CD4-positive, alpha-beta T cell treated with Interleukin-4 for 4 hours (primary cell): ENCODE measurements around the gene ANKRD6.

Experiments
- DNase-seq: peaks from one replicate; pipeline ENCODE4 v3.0.0-alpha.2; 2020

Gene ANKRD6

DNA sequence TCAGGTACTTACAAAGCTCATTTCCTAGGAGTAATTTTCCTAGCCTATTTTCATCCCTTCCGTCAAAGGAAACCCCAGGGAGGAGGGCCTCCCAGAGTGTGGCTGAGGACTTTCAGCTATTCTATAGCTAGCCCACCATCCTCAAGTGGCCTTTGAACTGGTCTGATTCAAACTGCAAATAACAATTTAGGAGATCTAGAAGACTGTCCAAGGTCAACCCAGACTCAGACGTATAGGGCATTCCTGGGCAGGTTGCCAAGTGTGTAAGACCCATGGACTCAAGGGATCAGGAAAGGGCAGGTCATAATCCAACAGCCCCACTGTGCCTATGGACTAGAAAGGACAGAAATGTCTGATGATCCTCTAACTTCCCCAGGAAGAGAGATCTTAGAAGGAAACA lies 18.7 kb upstream of the ANKRD6 start:
- DNase-seq: no peak

DNA sequence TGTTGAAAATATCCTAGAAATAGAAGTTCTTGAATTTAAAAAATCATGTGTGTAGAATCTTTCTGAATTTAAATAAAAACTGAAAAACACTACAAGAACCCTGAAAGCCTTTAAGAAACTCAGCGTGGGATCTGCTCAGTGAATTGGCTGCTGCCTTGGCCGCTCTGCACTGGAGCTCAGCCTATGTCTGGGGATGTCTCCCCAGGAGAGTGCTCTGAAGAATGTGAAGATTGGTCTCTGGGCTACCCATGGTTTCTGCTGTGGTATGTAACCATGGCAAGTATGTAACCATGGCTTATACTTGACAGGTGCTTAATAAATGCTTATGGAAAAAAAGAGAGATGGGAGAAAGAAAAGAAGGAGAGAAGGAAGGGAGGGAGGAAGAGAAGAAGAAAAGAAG lies 17.8 kb upstream of the ANKRD6 start:
- DNase-seq: no peak

DNA sequence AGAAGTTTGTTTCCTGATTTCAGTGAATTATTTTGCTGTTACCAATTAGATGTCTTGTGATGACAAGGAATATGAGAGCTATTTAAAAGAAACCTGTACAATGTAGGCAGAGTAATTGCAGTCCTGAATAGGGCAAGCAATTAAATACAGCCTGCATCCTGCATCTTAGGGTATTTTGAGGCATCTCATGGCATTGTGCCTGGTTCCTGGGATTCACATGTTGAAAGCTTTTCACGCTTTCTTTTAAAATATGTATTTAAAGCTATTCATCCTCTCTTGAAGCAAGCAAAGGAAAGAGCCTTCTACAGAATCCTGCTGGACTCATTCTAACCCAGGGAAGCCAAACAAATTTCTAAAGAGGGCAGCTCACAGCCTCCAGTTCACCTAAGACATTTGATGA lies 16.2 kb upstream of the ANKRD6 start:
- DNase-seq: no peak

DNA sequence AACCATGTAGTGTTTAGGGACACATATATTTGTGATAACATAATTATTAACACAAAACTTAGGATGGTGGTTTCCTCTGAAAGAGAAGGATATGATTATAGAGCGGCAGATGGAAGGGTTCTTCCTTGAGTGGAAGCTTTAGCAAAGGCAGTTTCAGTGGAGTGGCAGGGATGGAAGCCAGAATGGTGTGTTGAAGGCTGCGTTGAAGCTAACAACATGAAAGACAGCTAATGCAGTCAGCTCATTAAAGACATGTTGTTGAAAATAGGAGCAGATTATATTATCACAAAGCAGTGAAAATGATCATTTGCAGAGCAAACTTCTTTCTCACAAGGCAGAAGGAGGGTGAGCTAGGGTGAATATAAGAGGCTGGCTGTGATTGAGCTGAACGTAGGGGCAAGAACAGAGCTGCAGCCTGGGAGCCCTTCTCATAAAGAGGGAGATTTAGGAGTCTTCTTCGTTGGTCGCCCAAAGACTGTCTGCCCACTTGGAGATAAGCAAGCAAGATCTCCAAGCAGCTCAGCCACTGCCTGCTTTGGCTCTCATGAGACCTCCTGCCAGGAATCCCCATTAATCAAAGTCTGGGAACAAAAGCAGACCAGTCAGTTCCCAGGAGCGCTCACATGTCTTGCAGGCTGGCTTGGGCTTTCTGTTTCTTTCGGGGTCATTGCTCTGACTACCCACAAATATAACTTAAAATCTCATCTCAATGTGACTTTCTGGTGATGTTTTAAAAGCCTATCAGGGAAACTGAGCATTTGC lies 2.6 kb upstream of the ANKRD6 start:
- DNase-seq: no peak

DNA sequence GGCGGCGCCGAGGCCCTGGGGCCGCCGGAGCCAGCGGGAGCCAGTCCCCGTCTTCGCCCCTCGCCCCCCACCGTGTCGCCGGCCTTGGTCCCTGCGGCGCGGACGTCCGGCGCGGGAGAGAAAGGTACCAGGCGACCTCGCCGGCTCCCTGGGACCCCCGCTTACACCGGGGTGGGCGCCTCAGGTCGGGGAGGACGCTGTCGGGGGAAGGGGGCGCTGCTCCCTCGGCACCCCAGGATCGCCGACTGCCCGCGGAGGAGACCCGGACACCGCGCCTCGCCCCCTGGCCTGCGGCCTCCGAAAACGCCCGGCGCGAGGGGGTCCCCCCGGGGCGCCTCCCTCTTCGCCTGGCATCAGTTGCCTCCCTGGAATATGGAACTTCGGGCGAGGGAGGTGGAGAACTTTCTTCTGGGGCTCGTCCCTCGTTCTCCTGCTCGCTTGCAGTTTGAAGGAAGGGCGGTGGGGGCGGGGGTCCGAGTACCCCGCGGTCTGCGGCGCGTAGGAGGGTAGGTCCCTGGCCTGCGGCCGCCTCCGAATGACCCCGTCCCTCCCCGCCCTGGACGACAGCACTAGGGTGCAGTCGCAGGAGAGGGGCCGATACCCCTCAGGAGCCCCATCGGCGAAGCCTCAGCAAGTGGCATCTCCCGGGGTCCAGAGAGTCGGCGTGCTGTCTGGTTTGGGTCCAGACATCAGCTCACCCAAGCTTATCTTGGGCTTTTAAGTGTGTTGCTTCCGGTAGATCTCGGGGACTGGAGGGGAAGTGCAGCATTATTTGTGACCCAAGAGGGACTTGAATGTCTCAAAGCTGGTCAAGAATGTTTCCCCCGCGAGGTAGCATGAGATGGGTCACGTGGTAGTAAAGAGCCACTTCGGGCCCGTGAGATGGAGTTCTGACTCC lies 549 bp downstream of the ANKRD6 start:
- peak; percentile 22 for DNase-seq

DNA sequence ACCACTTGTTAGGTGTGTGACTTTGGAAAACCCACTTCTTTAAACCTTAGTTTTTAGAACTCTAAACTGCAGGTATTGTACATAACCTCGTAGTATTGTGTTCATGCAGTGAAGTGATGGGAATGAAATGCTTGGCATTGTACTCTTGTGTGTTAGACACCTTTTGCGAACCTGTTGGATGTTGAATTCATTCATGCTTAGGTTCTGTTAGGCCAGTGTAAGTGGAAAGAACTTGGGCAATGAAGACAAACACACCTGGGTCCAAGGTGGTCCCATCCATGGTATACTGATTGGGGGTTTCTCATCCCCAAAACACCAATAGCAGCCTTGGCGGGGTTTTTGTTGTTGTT lies 1.2 kb downstream of the ANKRD6 start:
- DNase-seq: no peak

DNA sequence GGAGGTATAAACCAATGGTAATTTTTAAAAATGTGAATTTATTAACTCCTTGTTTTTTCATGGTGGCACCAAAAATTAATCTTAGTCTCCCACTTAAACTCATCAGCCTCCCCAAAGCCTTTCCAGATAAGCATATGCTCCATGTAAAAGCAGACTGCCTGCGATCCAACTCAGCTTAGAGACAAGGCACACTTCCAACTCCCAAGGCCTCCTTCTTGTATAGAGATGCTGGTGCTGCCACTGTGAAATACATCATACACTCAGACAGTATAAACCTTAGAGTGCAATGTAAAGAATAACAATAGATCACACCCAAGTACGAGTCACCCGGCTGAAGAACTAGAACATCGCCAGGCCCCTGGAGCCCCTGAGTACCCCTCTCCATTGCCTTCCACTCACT lies 2.0 kb downstream of the ANKRD6 start:
- DNase-seq: no peak

DNA sequence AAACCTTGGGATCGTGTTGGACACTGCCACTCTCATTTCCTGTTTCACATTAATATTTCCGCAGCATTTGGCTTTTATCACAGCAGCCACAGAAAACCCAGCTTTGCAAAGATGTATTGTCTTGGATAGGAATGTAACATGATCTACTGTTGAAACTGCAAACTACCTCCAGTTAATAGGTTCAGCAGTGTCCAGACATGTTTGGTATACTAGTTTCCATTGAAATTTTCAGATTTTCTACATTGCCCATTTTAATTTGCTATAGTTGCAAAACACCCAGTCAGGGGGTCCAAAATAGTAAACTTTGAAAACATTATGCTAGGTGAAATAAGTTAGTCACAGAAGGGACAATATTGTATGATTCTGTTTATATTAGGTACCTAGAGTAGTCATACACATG lies 3.3 kb downstream of the ANKRD6 start:
- DNase-seq: no peak

DNA sequence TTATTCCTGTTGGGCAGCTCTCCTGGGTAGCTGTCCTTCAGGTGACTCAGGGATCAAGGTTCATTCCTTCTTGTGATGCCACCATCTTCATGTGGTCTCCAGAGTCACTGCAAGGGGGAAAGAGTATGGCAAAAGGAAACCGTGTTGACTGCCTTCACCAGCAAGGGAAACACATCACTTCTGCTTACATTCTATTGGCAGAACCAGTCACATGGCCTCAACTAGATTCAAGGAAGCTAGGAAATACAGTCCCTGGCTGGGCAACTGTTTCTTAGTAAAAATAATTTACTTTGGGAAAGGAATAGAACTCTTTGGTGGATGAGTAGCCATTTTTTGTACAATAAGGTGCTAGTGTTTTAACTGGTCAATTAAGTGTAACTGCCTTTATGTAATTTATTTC lies 5.3 kb downstream of the ANKRD6 start:
- no peak for DNase-seq

DNA sequence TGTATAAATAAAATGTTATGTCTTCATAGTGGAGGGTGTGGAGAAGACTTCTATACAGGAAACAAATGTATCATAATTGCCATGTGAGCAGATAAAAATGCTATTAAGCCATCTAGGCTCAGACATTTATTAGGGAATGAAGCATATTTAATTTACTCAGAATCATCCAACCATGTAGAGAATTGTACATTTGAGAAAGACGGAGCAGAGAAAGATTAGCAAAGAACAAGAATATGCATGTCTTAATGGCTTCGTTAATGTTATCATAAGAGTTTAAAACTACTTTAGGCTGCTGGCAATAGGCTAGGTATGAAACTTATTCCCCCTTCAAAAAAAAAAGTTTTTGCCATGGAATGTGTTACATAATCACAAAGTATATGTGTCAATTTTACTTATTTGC lies 6.1 kb downstream of the ANKRD6 start:
- no peak for DNase-seq

DNA sequence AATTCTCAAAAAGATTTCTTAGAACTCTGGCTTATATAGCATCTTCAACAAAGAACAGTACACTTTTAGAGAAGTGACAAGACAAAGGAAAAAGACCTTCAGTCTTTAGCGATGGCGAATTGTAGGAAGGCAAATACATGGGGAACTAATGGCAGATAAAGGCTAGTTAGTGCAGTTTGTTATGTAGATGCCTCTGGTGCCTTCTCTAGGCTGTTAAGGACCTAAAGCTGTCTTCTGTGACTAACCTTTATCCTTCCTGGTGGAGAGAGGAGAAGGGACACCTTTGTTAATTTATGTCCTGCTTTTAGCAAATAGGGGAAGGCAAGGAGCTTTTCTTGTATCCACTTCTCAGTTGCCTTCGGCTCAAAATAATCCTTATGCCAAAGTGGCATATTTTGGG lies 7.2 kb downstream of the ANKRD6 start:
- no peak for DNase-seq

DNA sequence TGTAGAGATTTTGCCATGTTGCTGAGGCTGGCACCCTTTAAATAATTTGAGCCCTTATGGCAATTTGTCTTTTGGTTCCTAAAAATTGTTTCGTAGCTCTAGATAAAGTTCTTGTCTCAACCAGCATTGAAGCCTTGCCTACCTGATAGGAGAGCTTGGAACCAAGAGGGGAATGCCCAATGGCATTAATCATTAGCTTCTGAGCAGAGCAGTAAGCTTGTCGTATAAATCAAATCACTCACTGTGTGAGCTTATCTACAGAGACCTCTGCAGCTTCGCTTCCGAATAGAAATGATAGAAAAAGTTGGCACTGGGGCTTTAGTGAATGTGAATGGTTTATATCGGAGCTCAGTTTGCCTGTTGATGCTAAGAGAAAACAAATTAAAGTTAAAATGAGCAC lies 10.7 kb downstream of the ANKRD6 start:
- DNase-seq: no peak

DNA sequence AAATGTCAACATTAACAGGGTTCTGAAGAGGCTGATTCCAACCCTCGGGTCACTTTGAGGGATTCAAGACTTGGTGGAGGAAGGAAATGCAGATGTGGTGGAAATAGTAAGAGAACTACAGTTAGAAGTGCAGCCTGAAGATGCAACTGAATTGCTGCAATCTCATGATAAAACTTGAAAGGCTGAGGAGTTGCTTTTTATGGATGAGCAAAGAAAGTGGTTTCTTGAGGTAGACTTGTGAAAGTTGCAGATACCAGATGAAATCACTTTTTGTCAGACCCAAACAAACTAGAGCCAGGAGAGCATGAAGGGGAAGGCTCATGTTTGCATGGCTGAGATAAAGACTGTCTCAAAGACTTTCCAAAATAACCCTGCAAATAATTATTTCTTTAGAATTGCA lies 16.2 kb downstream of the ANKRD6 start:
- DNase-seq: no peak

DNA sequence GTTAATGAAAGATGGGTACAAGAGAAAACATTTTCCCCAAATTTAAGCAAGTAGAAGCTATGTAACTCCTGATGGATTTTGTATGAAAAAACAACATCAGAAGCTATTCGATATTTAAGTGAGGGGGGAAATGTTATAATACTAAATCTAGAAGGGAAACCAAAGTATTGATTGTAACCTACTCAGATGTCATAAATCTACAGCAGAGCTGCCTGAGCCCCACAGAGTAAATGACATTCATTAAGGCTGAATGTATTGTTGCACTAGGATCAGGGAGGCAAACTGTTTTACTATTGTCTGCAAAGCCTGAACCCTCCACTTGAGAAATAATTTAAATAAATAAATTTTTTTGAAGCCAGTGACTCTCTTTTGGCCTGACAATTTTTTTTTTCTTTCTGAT lies 19.3 kb downstream of the ANKRD6 start:
- DNase-seq: no peak

DNA sequence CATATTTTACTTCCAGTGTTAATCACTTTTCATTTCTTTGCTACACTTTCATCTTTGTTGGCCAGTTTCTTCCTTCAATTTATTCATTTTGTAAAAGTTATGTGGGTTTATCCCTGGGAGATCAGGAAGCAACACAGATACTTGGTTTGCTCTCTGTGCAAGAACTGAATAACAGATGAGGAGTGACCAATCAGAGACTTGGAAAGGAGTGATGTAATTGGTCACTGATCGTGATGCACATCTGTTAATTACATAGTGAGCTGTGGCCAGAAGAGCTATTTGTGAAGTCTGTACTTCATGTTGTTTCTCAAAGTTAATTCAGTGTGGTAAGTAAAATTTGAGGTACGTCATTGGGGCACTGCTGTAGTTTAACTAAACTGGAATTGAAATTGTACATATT lies 21.3 kb downstream of the ANKRD6 start:
- DNase-seq: no peak

DNA sequence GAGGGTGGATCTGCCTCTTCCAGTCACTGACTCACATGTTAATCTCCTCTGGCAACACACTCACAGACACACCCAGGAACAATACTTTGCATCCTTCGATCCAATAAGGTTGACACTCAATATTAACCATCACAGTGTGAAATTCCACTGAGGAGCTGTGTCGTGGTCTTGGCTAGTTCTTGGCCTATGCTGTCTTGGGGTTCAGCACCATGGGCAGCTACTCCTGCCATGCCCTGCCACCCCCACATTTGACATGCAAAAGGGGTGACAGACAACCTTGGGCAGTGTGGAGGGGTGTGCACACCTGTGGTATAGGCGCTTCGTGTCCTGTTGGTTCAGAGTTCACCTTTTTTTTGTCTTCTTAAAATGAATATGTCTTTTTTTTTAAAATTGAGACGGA lies 25.8 kb downstream of the ANKRD6 start:
- DNase-seq: no peak

DNA sequence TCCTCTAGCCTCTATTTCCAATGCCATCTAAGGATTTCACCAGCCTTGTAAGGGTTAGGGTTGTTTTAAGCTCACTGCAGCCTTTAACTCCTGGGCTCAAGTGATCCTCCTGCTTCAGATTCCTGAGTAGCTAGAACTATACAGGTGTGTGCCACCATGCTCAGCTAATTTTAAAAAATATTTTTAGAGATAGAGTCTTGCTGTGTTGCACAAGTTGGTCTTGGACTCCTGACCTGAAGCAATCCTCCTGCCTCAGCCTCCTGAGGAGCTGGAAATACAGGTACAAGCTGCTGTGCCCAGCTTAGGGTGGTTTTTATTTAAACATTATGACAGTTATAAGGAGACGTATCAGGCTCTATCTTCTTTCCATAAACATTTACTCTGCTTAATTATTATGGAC lies 26.5 kb downstream of the ANKRD6 start:
- no peak for DNase-seq

DNA sequence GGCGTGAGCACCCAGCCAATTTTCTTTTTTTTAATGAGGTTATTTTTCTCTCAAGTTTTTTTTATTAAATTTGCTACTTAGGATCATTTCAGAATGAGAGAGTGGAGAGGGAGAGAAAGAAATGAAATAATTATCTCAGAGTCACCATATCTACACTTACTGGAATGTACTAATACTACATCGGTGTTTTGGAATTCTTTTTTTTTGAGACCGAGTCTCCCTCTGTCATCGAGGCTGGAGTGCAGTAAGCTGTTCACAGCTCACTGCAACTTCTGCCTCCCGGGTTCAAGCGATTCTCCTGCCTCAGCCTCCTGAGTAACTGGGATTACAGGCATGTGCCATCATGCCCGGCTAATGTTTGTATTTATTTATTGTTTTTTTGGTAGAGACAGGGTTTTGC lies 27.8 kb downstream of the ANKRD6 start:
- DNase-seq: no peak

DNA sequence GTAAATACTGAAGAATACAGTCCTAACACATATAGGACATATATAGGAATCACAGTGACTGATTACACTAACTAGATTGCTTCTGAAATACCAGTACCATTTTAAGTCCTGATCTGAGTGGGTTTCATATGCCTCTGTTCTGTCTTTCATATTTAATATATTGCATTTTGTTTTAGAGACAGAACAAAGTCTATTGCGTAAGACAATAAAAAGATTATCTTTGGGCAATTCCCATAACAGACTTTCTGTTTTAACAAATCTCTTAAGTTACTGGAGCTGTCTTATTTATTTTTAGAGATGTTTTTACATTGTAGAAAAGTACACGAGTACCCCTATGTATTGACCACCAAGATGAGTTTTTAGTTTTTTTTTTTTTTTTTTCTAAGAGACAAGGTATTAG lies 29.6 kb downstream of the ANKRD6 start:
- DNase-seq: no peak

DNA sequence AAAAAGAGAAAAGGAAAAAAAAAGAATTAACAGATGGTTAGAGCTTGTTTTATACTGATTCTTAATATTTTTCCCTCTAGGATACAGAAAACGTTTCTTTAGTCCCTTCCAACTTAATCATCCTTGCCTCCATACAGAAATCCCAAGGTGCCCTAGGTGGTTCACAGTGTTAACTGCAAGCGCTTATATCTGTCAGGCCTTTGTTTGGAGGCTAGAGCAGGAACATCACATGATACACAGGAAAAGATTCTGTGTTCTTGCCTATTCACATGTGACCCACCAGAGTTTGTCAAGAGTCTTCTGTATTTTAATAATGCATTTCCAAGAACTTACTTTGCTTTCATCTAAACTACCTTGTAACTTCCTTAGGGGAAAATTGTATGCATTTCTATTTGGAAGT lies 31.3 kb downstream of the ANKRD6 start:
- DNase-seq: no peak

DNA sequence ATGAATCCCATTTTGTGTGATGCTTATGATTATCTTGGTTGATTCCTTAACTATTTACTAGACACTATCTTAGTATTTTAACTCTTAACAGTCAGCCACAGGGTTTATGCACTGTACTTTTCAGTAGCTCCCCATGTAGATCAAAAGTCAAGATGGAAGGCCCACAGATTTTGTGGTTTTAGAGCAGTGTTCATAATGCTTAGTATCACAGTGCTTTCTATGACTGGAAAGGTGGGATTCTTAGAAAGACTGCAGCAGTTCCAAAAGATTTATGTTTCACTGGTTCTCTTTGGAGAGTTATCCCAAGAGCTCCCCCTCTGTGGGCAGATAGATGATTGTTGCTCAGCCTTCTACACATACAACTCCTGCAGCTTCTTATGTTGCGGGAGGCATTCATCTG lies 34.5 kb downstream of the ANKRD6 start:
- no peak for DNase-seq

DNA sequence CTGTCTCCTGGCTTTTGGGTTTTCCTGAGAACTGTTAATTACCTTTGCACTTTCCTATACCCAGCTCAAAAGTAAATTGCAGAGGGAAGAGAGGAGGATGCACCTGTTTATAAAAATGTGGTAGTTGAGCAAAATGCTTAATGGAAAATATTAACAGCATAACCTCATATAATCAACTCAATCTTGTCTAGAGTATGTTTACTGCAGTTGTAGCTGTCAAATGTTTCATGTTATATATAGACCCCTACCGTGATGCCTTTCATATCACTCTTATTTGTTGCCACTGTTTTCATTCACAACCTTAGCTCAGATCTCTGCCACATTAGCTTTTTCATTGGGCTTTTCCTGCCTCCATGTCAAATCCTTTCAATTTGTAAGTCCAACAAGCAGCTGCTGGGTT lies 36.0 kb downstream of the ANKRD6 start:
- DNase-seq: no peak

DNA sequence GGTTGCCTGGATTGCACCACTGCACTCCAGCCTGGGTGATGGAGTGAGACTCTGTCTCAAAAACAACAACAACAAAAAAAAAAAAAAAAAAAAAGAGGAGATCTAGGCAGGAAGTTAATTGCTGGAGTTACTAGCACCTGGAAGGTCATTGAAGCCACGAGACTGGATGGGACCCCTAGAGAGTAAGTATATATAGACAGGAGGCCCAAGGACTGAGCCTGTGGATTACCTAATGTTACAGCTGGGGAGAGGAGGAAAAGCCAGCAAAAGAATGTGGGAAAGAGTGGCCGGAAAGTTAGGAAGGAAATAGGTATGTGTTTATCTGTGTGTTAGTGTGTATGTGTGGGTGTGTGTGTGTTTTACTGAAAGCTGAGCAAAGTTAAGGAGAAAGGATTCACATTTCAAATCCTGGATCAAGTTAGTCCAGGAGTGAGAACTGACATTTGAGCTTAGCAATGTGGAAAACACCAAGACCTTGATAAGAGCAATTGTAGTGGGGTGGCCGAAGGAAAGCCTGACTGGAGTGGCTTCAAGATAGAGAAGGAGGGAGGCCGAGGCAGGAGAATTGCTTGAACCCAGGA lies 38.4 kb downstream of the ANKRD6 start:
- DNase-seq: no peak

DNA sequence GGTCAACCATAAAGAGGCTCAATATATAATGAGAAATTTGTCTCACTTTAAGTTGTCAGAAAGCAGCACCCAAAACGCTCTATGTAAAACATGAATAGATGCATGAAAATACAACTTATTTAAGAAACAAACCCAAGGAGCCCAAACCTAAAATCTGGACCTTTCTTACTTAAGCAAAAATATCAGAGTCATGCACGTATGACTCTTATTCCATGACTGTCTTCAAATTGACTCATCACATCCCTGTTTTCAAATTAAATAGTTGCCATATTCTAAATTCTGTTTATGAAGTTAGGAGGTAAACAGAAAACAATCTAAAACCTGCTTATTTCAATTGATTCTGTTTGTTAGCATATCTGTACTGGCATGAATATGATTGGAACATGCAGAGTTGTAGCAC lies 42.1 kb downstream of the ANKRD6 start:
- no peak for DNase-seq
